ENCODE measurements around the gene SDK2. TPM values are rescaled to one million over a fixed set of nuclear protein-coding genes. Genes with fewer than 3 reads are reported as not detected.

The SDK2 gene
- total and polyA plus RNA-seq, 9 of the 15 experiments (the other 6 are each of a cell fraction or from before 2014, with no cell fraction given) = 0.04 TPM; not detected in 8

GRCh38 chr17:73576556-73577098 is 67.6 kb downstream of the SDK2 start:
- BruUV-seq (replicated peaks) = no TSS peak
- H3K4me2 ChIP-seq (ENCODE audit: insufficient read depth, low read length) = no peak overlapping the region
- no peaks in the 10 kb centered on the region for H3K36me3 ChIP-seq (ENCODE audit: control insufficient read depth, insufficient read depth, low read length)
- no peaks in the 10 kb centered on the region for H3K9me3 ChIP-seq (replicated peaks; ENCODE audit: control insufficient read depth, insufficient read depth, low read depth, low read length)
- no peak overlapping the region for H3K4me3 ChIP-seq
- H3K9me1 ChIP-seq (ENCODE audit: control insufficient read depth, insufficient read depth, low read length) = no peaks in the 10 kb centered on the region
- ChIA-PET CTCF (ENCODE audit: low intra/inter-chr PET ratio) (no interaction called here), POLR2A (no interaction called here)
- no peaks in the 10 kb centered on the region for H3K79me2 ChIP-seq (ENCODE audit: control insufficient read depth, insufficient read depth, low read length)
- 0% methylated on average over 6 of the region's 6 CpGs for WGBS (ENCODE audit: insufficient coverage, low coverage, missing lambda C conversion rate)
- H4K20me1 ChIP-seq (replicated peaks; ENCODE audit: control insufficient read depth, insufficient read depth, low read length) = peaks cover 10% of the 10 kb centered on the region; the same call in 1 of the 2 replicates
- no peak overlapping the region for H3K27ac ChIP-seq (ENCODE audit: extremely low read depth, low read depth, low read length)
- DNase-seq (ENCODE audit: extremely low read depth in 1 of 4, low spot score in 3 of 4) = no peak
- intact Hi-C loops (cut with micrococcal nuclease) (no loop called here), in situ Hi-C loops (cut with MboI) (no loop called here)
- H2AFZ ChIP-seq (ENCODE audit: low read depth, low read length) = no peak overlapping the region
- no peak for ATAC-seq
- peaks cover 0 to 16% of the 10 kb centered on the region in 2 experiments; a peak in 1 of 5 replicates for H3K27me3 ChIP-seq (ENCODE audit: control insufficient read depth in 2 of 2, insufficient read depth in 2 of 2, low read length in 2 of 2)
- no peaks in the 10 kb centered on the region for H3K4me1 ChIP-seq (replicated peaks in 1 of 2; ENCODE audit: control insufficient read depth in 2 of 2, insufficient read depth in 2 of 2, low read length in 2 of 2)
- no peak overlapping the region for H3K9ac ChIP-seq (ENCODE audit: insufficient read depth in 1 of 2, low read depth in 2 of 2, low read length in 2 of 2)
- TF ChIP-seq E2F4 (CRISPR knock-in tag; IDR thresholded peaks at IDR 0.05; ENCODE audit: low read depth) (no peak), ZBTB5 (IDR thresholded peaks at IDR 0.05) (no peak), SP2 (IDR thresholded peaks at IDR 0.05; ENCODE audit: extremely low read depth, low read depth, low read length, poor library complexity, severe bottlenecking) (no peak), ELF2 (CRISPR knock-in tag; IDR thresholded peaks at IDR 0.05) (no peak), ZNF165 (CRISPR knock-in tag; IDR thresholded peaks at IDR 0.05; ENCODE audit: borderline replicate concordance) (no peak), HINFP (tag; conservative IDR thresholded peaks at IDR 0.05; ENCODE audit: low read depth) (no peak)
- FAIRE-seq = no peak

Data from K562 (cell line).